ENCODE measurements around the gene OR7C1.
"Not testable (repeated sequence)": the region's sequence is repeated elsewhere in the genome, so short reads cannot be mapped to it uniquely, and the experiment has no call there.

DNA sequence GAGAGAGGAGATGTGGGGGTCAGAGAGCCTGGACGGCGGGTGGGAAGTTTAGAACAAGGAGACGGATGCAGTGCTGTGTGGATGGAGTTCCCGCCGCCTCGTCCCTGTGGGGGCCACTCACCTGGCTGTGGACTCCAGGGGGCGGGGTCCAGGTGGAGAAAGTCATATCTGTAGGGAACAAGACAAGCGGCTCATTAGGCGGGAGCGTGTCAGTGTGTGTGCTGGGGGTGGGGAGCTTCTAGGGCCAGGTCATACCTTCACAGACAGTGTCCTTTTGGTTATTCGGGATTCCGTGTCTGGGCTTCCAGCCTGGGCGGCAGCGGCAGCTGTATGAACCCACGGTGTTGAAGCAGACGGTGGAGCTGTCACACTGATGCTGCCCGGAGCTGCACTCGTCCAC is 69.6 kb downstream of the OR7C1 start:
- TF ChIP-seq, protein P1, sequence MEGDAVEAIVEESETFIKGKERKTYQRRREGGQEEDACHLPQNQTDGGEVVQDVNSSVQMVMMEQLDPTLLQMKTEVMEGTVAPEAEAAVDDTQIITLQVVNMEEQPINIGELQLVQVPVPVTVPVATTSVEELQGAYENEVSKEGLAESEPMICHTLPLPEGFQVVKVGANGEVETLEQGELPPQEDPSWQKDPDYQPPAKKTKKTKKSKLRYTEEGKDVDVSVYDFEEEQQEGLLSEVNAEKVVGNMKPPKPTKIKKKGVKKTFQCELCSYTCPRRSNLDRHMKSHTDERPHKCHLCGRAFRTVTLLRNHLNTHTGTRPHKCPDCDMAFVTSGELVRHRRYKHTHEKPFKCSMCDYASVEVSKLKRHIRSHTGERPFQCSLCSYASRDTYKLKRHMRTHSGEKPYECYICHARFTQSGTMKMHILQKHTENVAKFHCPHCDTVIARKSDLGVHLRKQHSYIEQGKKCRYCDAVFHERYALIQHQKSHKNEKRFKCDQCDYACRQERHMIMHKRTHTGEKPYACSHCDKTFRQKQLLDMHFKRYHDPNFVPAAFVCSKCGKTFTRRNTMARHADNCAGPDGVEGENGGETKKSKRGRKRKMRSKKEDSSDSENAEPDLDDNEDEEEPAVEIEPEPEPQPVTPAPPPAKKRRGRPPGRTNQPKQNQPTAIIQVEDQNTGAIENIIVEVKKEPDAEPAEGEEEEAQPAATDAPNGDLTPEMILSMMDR (IDR thresholded peaks at IDR 0.05), result not testable (repeated sequence)
- not testable (repeated sequence) for TF ChIP-seq EP300 (IDR thresholded peaks at IDR 0.05)

Measured in esophagus muscularis mucosa (tissue), 3 donors.